Osteocyte (in vitro differentiated cells): ENCODE measurements around the gene DDX51. TPM values are rescaled to one million over a fixed set of nuclear protein-coding genes. Genes with fewer than 3 reads are reported as not detected.
A peak's percentile ranks its signal among the peaks of the same experiment; 100 is the strongest.

Experiments used
- DNase-seq: peaks from one replicate; pipeline ENCODE4 v3.0.0; 2021; ENCODE audit warnings: mixed read lengths; ENCODE audit not compliant: unreplicated experiment; ENCODE audit errors: extremely low spot score
- H3K27ac Mint-ChIP-seq: one replicate; pipeline ENCODE4 v1.8.0; 2021; ENCODE audit warnings: mild to moderate bottlenecking, mixed read lengths; ENCODE audit not compliant: unreplicated experiment
- H3K27me3 Mint-ChIP-seq: one replicate; pipeline ENCODE4 v1.8.0; 2021; ENCODE audit warnings: mixed read lengths; ENCODE audit not compliant: unreplicated experiment
- H3K36me3 Mint-ChIP-seq: one replicate; pipeline ENCODE4 v1.8.0; 2021; ENCODE audit warnings: mixed read lengths; ENCODE audit not compliant: unreplicated experiment
- H3K4me1 Mint-ChIP-seq: one replicate; pipeline ENCODE4 v1.8.0; 2021; ENCODE audit warnings: mixed read lengths; ENCODE audit not compliant: unreplicated experiment
- H3K4me3 Mint-ChIP-seq: one replicate; pipeline ENCODE4 v1.8.0; 2021; ENCODE audit warnings: mild to moderate bottlenecking, moderate library complexity, mixed read lengths; ENCODE audit not compliant: unreplicated experiment
- H3K9me3 Mint-ChIP-seq: one replicate; pipeline ENCODE4 v1.8.0; 2021; ENCODE audit warnings: mixed read lengths; ENCODE audit not compliant: unreplicated experiment
- total RNA-seq: library from RNA; stranded (reverse); gene quantifications from 2 replicates; pipeline ENCODE4 v1.2.1, GENCODE V29; 2021
- TF ChIP-seq, protein P1 (sequence below): fragments of 200-600 bp; sonication (generic); IDR thresholded peaks from 2 replicates; pipeline ENCODE4 v1.5.0; 2021; ENCODE audit warnings: antibody characterized with exemption, mild to moderate bottlenecking, moderate library complexity

DDX51 gene
- total RNA-seq, 1 donor from 2014 or later: 17.7 TPM

DNA sequence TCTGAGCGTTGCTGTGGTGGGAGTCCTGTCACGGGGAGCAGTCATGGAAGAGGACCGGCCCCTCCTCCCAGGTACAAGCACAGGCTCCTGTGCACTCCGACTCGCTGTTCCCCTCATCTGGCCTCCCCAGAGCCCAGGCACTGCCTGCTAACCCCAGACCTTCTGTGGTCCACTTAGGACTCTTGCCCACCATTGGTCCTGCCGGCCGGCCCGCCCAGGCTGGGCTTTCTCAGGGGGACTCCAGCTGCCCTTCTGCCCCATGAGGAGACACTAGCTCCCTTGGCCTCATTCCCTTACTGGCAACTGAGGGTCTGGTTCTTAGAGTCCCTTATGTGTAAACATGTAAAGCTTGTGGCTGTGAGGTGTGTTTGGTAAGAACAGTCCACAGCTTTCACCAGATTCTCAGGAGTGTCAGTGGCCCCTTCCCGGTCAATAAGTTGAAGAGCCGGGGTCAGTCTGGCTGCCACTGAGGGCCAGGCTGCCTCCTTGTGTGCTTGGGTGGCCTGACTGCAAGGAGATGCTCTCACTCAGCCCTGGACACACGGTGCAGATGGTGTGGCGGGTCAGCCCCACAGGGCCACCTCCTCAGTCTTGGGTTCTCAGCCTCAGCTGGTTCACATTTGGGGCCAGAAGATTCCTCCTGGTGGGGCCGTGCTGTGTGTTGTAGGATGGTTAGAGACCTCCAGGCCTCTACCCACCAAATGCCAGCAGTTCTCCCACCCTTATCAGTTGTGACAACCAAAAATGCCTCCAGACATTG is 43.6 kb downstream of the DDX51 start:
- TF ChIP-seq, protein P1, sequence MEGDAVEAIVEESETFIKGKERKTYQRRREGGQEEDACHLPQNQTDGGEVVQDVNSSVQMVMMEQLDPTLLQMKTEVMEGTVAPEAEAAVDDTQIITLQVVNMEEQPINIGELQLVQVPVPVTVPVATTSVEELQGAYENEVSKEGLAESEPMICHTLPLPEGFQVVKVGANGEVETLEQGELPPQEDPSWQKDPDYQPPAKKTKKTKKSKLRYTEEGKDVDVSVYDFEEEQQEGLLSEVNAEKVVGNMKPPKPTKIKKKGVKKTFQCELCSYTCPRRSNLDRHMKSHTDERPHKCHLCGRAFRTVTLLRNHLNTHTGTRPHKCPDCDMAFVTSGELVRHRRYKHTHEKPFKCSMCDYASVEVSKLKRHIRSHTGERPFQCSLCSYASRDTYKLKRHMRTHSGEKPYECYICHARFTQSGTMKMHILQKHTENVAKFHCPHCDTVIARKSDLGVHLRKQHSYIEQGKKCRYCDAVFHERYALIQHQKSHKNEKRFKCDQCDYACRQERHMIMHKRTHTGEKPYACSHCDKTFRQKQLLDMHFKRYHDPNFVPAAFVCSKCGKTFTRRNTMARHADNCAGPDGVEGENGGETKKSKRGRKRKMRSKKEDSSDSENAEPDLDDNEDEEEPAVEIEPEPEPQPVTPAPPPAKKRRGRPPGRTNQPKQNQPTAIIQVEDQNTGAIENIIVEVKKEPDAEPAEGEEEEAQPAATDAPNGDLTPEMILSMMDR: no peak
- H3K36me3 Mint-ChIP-seq: peaks cover 22% of the 10 kb centered on the region
- no peaks in the 10 kb centered on the region for H3K9me3 Mint-ChIP-seq
- peaks cover 2% of the 10 kb centered on the region for H3K4me1 Mint-ChIP-seq
- DNase-seq: peak; percentile 69
- H3K27ac Mint-ChIP-seq: no peak overlapping the region
- no peak overlapping the region for H3K4me3 Mint-ChIP-seq
- H3K27me3 Mint-ChIP-seq: no peaks in the 10 kb centered on the region

DNA sequence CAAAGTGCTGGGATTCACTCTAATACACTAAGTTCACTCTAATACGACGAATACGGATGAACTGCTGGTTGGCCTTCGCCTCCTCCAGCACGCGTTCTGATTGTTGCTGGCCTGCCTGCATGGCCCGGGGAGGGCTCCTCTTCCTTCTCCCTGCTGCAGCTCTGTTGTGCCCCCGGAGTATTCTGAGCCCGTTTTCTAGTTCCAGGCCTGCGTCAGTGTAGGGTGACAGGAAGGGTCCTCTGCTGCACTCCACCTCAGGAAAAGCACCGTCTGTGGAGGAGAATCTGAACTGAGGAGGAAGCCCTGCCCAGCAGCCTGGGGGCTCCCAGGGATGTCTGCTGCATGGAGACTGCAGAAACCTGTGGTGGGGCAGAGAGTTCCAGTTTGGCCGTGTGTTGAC is 44.4 kb downstream of the DDX51 start:
- Mint-ChIP-seq H3K9me3 (no peaks in the 10 kb centered on the region), H3K36me3 (peaks cover 20% of the 10 kb centered on the region), H3K4me1 (peaks cover 2% of the 10 kb centered on the region), H3K4me3 (no peak overlapping the region), H3K27ac (no peak overlapping the region), H3K27me3 (no peaks in the 10 kb centered on the region)
- peak; percentile 79 for DNase-seq
- TF ChIP-seq, protein P1: no peak

DNA sequence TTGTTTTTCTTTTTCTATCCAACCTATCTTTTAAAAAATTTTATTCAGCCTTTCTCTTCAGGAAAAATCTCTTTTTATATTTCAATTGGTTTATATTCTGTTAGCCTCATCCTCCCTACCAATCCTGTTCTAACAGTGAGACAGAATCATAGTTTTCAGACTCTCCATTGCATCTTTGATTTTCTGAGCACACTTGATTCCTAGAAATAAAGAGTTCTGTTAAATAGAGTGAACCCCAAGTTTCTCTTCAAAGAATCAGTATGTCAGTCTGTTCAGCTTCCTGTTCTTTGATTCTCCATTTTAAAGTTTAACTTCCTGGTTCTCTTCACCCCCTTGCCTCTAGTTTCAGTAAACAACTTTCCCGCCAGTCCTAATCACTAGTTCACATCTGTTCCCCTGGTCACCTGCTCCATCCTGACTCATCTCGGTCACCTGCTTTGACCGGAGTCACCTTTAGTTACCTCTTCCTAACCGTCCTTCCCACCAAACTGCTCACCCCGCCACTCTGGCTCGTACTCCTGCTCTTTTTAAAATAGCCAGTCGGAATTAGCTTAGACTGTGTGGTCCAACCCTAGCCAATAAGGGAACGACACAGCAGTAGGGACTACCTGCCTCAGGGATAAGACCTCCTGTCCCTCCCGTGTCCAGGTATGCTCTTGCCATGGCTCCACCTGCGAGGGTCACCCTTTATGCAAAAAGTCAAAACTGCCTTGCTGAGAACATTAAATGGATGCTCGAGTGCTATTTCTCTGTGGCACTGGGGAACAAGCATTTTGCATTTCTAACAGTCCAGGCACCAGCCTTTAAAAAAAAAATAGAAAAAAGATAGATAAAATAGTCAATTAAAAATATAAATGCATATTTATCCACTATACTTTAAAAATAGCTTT is 48.4 kb downstream of the DDX51 start:
- peaks cover 23% of the 10 kb centered on the region for H3K36me3 Mint-ChIP-seq
- H3K27me3 Mint-ChIP-seq: no peaks in the 10 kb centered on the region
- H3K27ac Mint-ChIP-seq: peak overlapping the region; percentile 31
- no peaks in the 10 kb centered on the region for H3K9me3 Mint-ChIP-seq
- DNase-seq: peak; percentile 63
- TF ChIP-seq, protein P1: no peak
- H3K4me3 Mint-ChIP-seq: no peak overlapping the region
- peaks cover 2% of the 10 kb centered on the region for H3K4me1 Mint-ChIP-seq

DNA sequence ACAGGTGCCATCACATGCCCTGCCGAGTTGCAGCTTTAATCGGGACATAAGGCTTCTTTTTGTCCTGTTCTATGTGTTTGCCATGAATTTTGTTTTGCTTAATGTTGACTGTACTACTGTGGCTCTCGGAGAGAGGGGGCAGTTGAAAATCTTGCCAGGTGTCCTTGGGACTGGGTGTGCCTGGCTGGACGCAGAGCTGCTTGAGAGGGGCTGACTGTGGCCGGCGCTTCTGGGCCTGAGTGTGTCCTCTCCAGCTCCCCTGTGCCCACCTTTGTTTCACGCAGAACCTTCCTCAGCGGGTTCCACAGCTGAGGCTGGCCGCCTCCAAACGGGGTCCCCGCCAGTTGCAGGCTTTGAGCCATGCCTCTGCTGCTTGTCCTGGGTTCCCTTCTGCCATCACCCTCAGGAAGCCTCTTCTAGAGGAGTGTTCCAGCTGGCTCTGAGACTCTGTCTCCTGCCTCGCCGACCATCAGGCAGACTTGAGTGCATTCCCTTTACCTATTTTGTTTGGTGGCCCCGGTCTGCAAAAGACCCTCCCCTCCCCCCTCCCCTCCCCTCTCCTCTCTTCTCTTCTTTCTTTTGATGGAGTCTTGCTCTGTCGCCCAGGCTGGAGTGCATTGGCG is 49.7 kb downstream of the DDX51 start:
- H3K27me3 Mint-ChIP-seq: no peaks in the 10 kb centered on the region
- TF ChIP-seq, protein P1: no peak
- H3K36me3 Mint-ChIP-seq: peaks cover 22% of the 10 kb centered on the region
- peaks cover 2% of the 10 kb centered on the region for H3K4me1 Mint-ChIP-seq
- H3K9me3 Mint-ChIP-seq: no peaks in the 10 kb centered on the region
- H3K4me3 Mint-ChIP-seq: no peak overlapping the region
- H3K27ac Mint-ChIP-seq: no peak overlapping the region
- peak; percentile 75 for DNase-seq
